Measurements from ENCODE around the gene DMD.

The DMD gene

GRCh38 chrX:31337332-31337731 lies 1874.0 kb downstream of the DMD start:
- DNase-seq (ENCODE audit: low read depth) = no peak

GRCh38 chrX:31336419-31336818 lies 1874.9 kb downstream of the DMD start:
- no peak for DNase-seq (ENCODE audit: low read depth)

GRCh38 chrX:31334997-31335396 lies 1876.4 kb downstream of the DMD start:
- DNase-seq (ENCODE audit: low read depth) = no peak

GRCh38 chrX:31333165-31333831 lies 1878.1 kb downstream of the DMD start:
- DNase-seq (ENCODE audit: low read depth) = no peak

- DNase-seq (ENCODE audit: low read depth) = no peak
These were observed 1879.4 kb downstream of the DMD start for GRCh38 chrX:31331928-31332327.

- DNase-seq (ENCODE audit: low read depth) = no peak
These were observed 1880.3 kb downstream of the DMD start for GRCh38 chrX:31331015-31331414.

GRCh38 chrX:31329298-31329697 lies 1882.1 kb downstream of the DMD start:
- DNase-seq (ENCODE audit: low read depth) = no peak

- no peak for DNase-seq (ENCODE audit: low read depth)
These were observed 1887.7 kb downstream of the DMD start for GRCh38 chrX:31323658-31324057.

GRCh38 chrX:31320740-31321139 lies 1890.6 kb downstream of the DMD start:
- DNase-seq (ENCODE audit: low read depth) = no peak

- DNase-seq (ENCODE audit: low read depth) = no peak
These were observed 1891.8 kb downstream of the DMD start for GRCh38 chrX:31319586-31319985.

GRCh38 chrX:31318866-31319265 lies 1892.5 kb downstream of the DMD start:
- no peak for DNase-seq (ENCODE audit: low read depth)

GRCh38 chrX:31316340-31316991 lies 1894.9 kb downstream of the DMD start:
- DNase-seq (ENCODE audit: low read depth) = no peak

- no peak for DNase-seq (ENCODE audit: low read depth)
These were observed 1896.4 kb downstream of the DMD start for GRCh38 chrX:31314921-31315320.

GRCh38 chrX:31307952-31308351 lies 1903.4 kb downstream of the DMD start:
- no peak for DNase-seq (ENCODE audit: low read depth)

- no peak for DNase-seq (ENCODE audit: low read depth)
These were observed 1908.7 kb downstream of the DMD start for GRCh38 chrX:31302573-31303075.

GRCh38 chrX:31301941-31302340 lies 1909.4 kb downstream of the DMD start:
- no peak for DNase-seq (ENCODE audit: low read depth)

GRCh38 chrX:31301203-31301602 lies 1910.1 kb downstream of the DMD start:
- DNase-seq (ENCODE audit: low read depth) = no peak

GRCh38 chrX:31298916-31299315 lies 1912.4 kb downstream of the DMD start:
- no peak for DNase-seq (ENCODE audit: low read depth)

- no peak for DNase-seq (ENCODE audit: low read depth)
These were observed 1913.5 kb downstream of the DMD start for GRCh38 chrX:31297881-31298280.

GRCh38 chrX:31294475-31294874 lies 1916.9 kb downstream of the DMD start:
- DNase-seq (ENCODE audit: low read depth) = no peak

GRCh38 chrX:31293409-31293808 lies 1917.9 kb downstream of the DMD start:
- no peak for DNase-seq (ENCODE audit: low read depth)

GRCh38 chrX:31291131-31291530 lies 1920.2 kb downstream of the DMD start:
- no peak for DNase-seq (ENCODE audit: low read depth)

- no peak for DNase-seq (ENCODE audit: low read depth)
These were observed 1923.5 kb downstream of the DMD start for GRCh38 chrX:31287861-31288260.

- DNase-seq (ENCODE audit: low read depth) = no peak
These were observed 1930.8 kb downstream of the DMD start for GRCh38 chrX:31280580-31280979.

All from stimulated activated CD8-positive, alpha-beta memory T cell treated with anti-CD3 and anti-CD28 coated beads, Interleukin-12 subunit alpha, Interleukin-12 subunit beta, amount 100 ng/mL, for 4 hours (primary cell).